ENCODE data around the gene PRR29. TPM values are rescaled to one million over a fixed set of nuclear protein-coding genes. Genes with fewer than 3 reads are reported as not detected.

PRR29 gene
- total RNA-seq, 1 experiment from 2014 or later: not detected

DNA sequence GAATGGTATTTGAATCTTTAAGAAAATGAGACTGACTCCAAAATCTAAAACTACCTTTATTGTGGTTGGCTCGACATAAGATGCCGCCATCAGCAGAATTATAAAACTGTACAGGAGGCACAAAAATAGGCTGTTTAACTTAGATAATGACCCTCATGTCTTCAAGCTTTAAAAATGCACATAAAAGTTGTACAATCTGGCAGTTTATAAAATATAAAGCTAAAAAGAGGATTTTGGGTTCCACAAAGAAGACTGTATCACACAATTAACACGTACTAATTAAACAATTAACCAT is 40.9 kb downstream of the PRR29 start:
- Histone ChIP-seq H3K9me3 (ENCODE audit: low read depth, low read length, poor library complexity, severe bottlenecking) (no peaks in the 10 kb centered on the region), H3K27me3 (replicated peaks; ENCODE audit: insufficient read depth, low read depth, low read length, poor library complexity) (no peaks in the 10 kb centered on the region), H3K27ac (ENCODE audit: low read depth, low read length, poor library complexity, severe bottlenecking) (no peak overlapping the region), H3K4me1 (ENCODE audit: insufficient read depth, low read length, poor library complexity, severe bottlenecking) (no peaks in the 10 kb centered on the region), H3K4me3 (ENCODE audit: low read depth, low read length, poor library complexity, severe bottlenecking) (no peak overlapping the region), H3K36me3 (ENCODE audit: insufficient read depth, low read length, poor library complexity, severe bottlenecking) (no peaks in the 10 kb centered on the region)
- intact Hi-C loops (cut with micrococcal nuclease; ENCODE audit: unreplicated experiment): no loop called here
- POLR2A ChIA-PET (ENCODE audit: low non-redundant PET): no interaction called here
- CTCF ChIA-PET: interaction anchor here (1.6 kb wide), 1 partner anchor 11 kb away, joined by 6 read pairs; no protein-coding TSS in a partner anchor
- DNase-seq (ENCODE audit: low spot score): no peak
- TF ChIP-seq, protein P1, sequence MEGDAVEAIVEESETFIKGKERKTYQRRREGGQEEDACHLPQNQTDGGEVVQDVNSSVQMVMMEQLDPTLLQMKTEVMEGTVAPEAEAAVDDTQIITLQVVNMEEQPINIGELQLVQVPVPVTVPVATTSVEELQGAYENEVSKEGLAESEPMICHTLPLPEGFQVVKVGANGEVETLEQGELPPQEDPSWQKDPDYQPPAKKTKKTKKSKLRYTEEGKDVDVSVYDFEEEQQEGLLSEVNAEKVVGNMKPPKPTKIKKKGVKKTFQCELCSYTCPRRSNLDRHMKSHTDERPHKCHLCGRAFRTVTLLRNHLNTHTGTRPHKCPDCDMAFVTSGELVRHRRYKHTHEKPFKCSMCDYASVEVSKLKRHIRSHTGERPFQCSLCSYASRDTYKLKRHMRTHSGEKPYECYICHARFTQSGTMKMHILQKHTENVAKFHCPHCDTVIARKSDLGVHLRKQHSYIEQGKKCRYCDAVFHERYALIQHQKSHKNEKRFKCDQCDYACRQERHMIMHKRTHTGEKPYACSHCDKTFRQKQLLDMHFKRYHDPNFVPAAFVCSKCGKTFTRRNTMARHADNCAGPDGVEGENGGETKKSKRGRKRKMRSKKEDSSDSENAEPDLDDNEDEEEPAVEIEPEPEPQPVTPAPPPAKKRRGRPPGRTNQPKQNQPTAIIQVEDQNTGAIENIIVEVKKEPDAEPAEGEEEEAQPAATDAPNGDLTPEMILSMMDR (conservative IDR thresholded peaks at IDR 0.05; ENCODE audit: low read depth, low read length): no peak
- no peak for TF ChIP-seq EZH2 (IDR thresholded peaks at IDR 0.05; ENCODE audit: borderline replicate concordance, low read depth, low read length, poor library complexity, severe bottlenecking)
- BruUV-seq (replicated peaks): no TSS peak

DNA sequence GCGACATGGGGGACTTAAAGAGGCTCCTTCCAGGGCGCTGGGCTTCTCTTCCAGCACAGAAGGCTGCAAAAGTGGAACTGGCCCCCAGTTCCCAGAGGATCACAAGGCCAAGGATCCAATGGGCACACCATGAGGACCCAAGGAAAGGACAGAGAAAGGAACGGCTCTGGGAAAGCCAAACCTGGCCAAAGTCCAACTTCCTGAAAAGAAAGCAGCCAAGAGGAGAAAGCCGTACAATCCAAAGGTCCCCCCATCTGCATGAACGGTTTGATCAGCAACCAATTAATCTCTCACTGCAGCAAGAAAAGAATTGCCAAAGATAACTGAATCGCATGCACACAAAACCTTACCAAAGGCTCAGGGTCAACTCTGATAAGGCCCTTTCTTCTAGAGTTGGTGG is 42.1 kb downstream of the PRR29 start:
- no peaks in the 10 kb centered on the region for H3K36me3 ChIP-seq (ENCODE audit: insufficient read depth, low read length, poor library complexity, severe bottlenecking)
- BruUV-seq (replicated peaks): no TSS peak
- H3K27me3 ChIP-seq (replicated peaks; ENCODE audit: insufficient read depth, low read depth, low read length, poor library complexity): no peaks in the 10 kb centered on the region
- ChIA-PET CTCF (no interaction called here), POLR2A (ENCODE audit: low non-redundant PET) (no interaction called here)
- no peaks in the 10 kb centered on the region for H3K4me1 ChIP-seq (ENCODE audit: insufficient read depth, low read length, poor library complexity, severe bottlenecking)
- H3K4me3 ChIP-seq (ENCODE audit: low read depth, low read length, poor library complexity, severe bottlenecking): no peak overlapping the region
- intact Hi-C loops (cut with micrococcal nuclease; ENCODE audit: unreplicated experiment): no loop called here
- H3K27ac ChIP-seq (ENCODE audit: low read depth, low read length, poor library complexity, severe bottlenecking): no peak overlapping the region
- DNase-seq (ENCODE audit: low spot score): no peak
- H3K9me3 ChIP-seq (ENCODE audit: low read depth, low read length, poor library complexity, severe bottlenecking): no peaks in the 10 kb centered on the region
- TF ChIP-seq, protein P1 (conservative IDR thresholded peaks at IDR 0.05; ENCODE audit: low read depth, low read length): no peak
- no peak for TF ChIP-seq EZH2 (IDR thresholded peaks at IDR 0.05; ENCODE audit: borderline replicate concordance, low read depth, low read length, poor library complexity, severe bottlenecking)

DNA sequence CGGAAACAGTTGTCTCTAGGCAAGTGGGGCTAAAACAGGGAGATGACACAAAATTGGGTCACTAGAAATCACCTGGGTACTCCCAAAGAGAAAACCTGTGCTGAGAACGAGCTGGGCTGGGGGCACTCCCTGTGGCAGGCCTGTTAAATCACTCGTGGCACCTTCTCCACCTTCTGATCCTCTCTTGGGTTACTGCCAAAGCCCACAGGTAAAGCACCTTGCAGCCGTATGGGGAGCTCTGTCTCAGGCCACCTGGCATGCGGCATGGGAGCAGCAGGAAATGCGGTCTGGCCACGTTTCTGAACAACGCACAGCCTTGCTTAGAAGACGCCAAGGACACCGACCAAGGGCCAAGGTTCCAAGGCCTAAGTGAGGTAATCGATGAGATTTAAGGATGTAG is 43.8 kb downstream of the PRR29 start:
- Histone ChIP-seq H3K4me3 (ENCODE audit: low read depth, low read length, poor library complexity, severe bottlenecking) (no peak overlapping the region), H3K9me3 (ENCODE audit: low read depth, low read length, poor library complexity, severe bottlenecking) (no peaks in the 10 kb centered on the region)
- intact Hi-C loops (cut with micrococcal nuclease; ENCODE audit: unreplicated experiment): no loop called here

More for the DNA sequence above, 43.8 kb downstream of the PRR29 start:
- H3K27me3 ChIP-seq (replicated peaks; ENCODE audit: insufficient read depth, low read depth, low read length, poor library complexity): no peaks in the 10 kb centered on the region
- CTCF ChIA-PET: interaction anchor here (0.5 kb wide), 1 partner anchor 14 kb away, joined by 5 read pairs; no protein-coding TSS in a partner anchor
- H3K4me1 ChIP-seq (ENCODE audit: insufficient read depth, low read length, poor library complexity, severe bottlenecking): no peaks in the 10 kb centered on the region
- no TSS peak for BruUV-seq (replicated peaks)
- H3K36me3 ChIP-seq (ENCODE audit: insufficient read depth, low read length, poor library complexity, severe bottlenecking): no peaks in the 10 kb centered on the region
- no peak for TF ChIP-seq EZH2 (IDR thresholded peaks at IDR 0.05; ENCODE audit: borderline replicate concordance, low read depth, low read length, poor library complexity, severe bottlenecking)
- TF ChIP-seq, protein P1 (conservative IDR thresholded peaks at IDR 0.05; ENCODE audit: low read depth, low read length): no peak
- POLR2A ChIA-PET (ENCODE audit: low non-redundant PET): no interaction called here
- no peak overlapping the region for H3K27ac ChIP-seq (ENCODE audit: low read depth, low read length, poor library complexity, severe bottlenecking)
- DNase-seq (ENCODE audit: low spot score): no peak
